ENCODE measurements around the gene FANK1.
"Not testable (repeated sequence)": the region's sequence is repeated elsewhere in the genome, so short reads cannot be mapped to it uniquely, and the experiment has no call there.

- TF ChIP-seq TAF1 (IDR thresholded peaks at IDR 0.05; ENCODE audit: borderline replicate concordance, low read depth, low read length); POLR2AphosphoS5 (IDR thresholded peaks at IDR 0.05; ENCODE audit: low read depth, low read length); POLR2A (IDR thresholded peaks at IDR 0.05; ENCODE audit: low read depth, low read length): not testable (repeated sequence)
Measured at GRCh38 chr10:125897317-125897716, 953 bp downstream of the FANK1 start.
